NB4 (cell line): ENCODE measurements around the gene VSIG2.

Experiments used
- DNase-seq: peaks from one replicate; pipeline ENCODE4 v3.0.0; 2010; ENCODE audit warnings: low read depth
- H3K4me3 ChIP-seq: one replicate; pipeline ENCODE4 v1.5.1; 2011; ENCODE audit warnings: mild to moderate bottlenecking, low read depth, low read length, moderate library complexity
- CTCF ChIP-seq: IDR thresholded peaks from one replicate; pipeline ENCODE4 v1.5.1; 2012; ENCODE audit warnings: low read depth, low read length
- MAX ChIP-seq: IDR thresholded peaks from 2 replicates; pipeline ENCODE4 v1.6.1; 2011; ENCODE audit warnings: low read depth, low read length
- MYC ChIP-seq: IDR thresholded peaks from 2 replicates; pipeline ENCODE4 v1.6.1; 2011; ENCODE audit warnings: low read depth, low read length
- POLR2A ChIP-seq: IDR thresholded peaks from 2 replicates; pipeline ENCODE4 v1.6.1; 2011; ENCODE audit warnings: mild to moderate bottlenecking; ENCODE audit not compliant: insufficient read length; ENCODE audit errors: extremely low read depth

The VSIG2 gene

GRCh38 chr11:124746621-124747243 is 5.3 kb downstream of the VSIG2 start:
- DNase-seq, result peak; percentile 29
- TF ChIP-seq CTCF (peak; percentile 15), POLR2A (no peak)
- no peak overlapping the region for H3K4me3 ChIP-seq

- TF ChIP-seq MYC (no peak), MAX (no peak), CTCF (no peak), POLR2A (no peak)
- no peak for DNase-seq
- no peak overlapping the region for H3K4me3 ChIP-seq
Observed at GRCh38 chr11:124745835-124746620, 6.0 kb downstream of the VSIG2 start.

- no peak for TF ChIP-seq POLR2A
- TF ChIP-seq CTCF, result no peak
- TF ChIP-seq MAX, result no peak
- no peak for TF ChIP-seq MYC
- no peak overlapping the region for H3K4me3 ChIP-seq
Observed at GRCh38 chr11:124745270-124745834, 6.7 kb downstream of the VSIG2 start.

GRCh38 chr11:124743050-124743449 is 9.0 kb downstream of the VSIG2 start:
- DNase-seq, result no peak
- TF ChIP-seq POLR2A, result no peak
- no peak for TF ChIP-seq MAX
- TF ChIP-seq MYC, result no peak
- TF ChIP-seq CTCF, result no peak
- H3K4me3 ChIP-seq, result no peak overlapping the region

More at GRCh38 chr11:124745270-124745834, 6.7 kb downstream of the VSIG2 start:
- no peak for DNase-seq

GRCh38 chr11:124742555-124742954 is 9.5 kb downstream of the VSIG2 start:
- TF ChIP-seq MAX (no peak), MYC (no peak), POLR2A (no peak), CTCF (no peak)
- no peak overlapping the region for H3K4me3 ChIP-seq
- DNase-seq, result no peak
